Measurements from ENCODE around the gene LIME1. TPM values are rescaled to one million over a fixed set of nuclear protein-coding genes. Genes with fewer than 3 reads are reported as not detected.

The LIME1 gene
- polyA plus RNA-seq, 3 donors: 0.39 to 8.8 (median 0.62) TPM

GRCh38 chr20:63773571-63774241 lies 37.2 kb downstream of the LIME1 start:
- peaks cover 11 to 23% (median 12%) of the 10 kb centered on the region in 3 donors for H3K27me3 Mint-ChIP-seq (ENCODE audit: low read depth in 3 of 3)
- Histone ChIP-seq H3K9ac (ENCODE audit: insufficient read depth, low read length, poor library complexity, severe bottlenecking) (no peak overlapping the region), H3K27me3 (ENCODE audit: control insufficient read depth in 2 of 2, insufficient read depth in 2 of 2, low read length in 2 of 2) (no peaks in the 10 kb centered on the region), H3K36me3 (replicated peaks in 1 of 2; ENCODE audit: control insufficient read depth in 1 of 2, insufficient read depth in 2 of 2, low read length in 2 of 2) (no peaks in the 10 kb centered on the region), H4K20me1 (ENCODE audit: insufficient read depth, low read length) (peaks cover 3% of the 10 kb centered on the region), H2AFZ (ENCODE audit: insufficient read depth, low read depth, low read length, poor library complexity, severe bottlenecking) (no peak overlapping the region), H3K4me3 (replicated peaks in 1 of 3; ENCODE audit: low read depth in 2 of 3, low read length in 3 of 3) (no peak overlapping the region), H3K4me1 (ENCODE audit: control insufficient read depth in 1 of 2, insufficient read depth in 2 of 2, low read length in 2 of 2) (no peaks in the 10 kb centered on the region), H3K79me2 (ENCODE audit: insufficient read depth, low read length) (no peaks in the 10 kb centered on the region), H3K4me2 (replicated peaks; ENCODE audit: extremely low read depth, low read length, poor library complexity, severe bottlenecking) (no peak overlapping the region), H3K27ac (ENCODE audit: low read depth in 1 of 2, low read length in 2 of 2) (no peak overlapping the region), H3K9me3 (replicated peaks in 1 of 2; ENCODE audit: control insufficient read depth in 1 of 2, insufficient read depth in 1 of 2, low read length in 2 of 2) (no peaks in the 10 kb centered on the region)
- H3K4me1 Mint-ChIP-seq: peaks cover 5% of the 10 kb centered on the region
- no peak for DNase-seq
- no peak for TF ChIP-seq CTCF (IDR thresholded peaks at IDR 0.05)
- no peaks in the 10 kb centered on the region for H3K36me3 Mint-ChIP-seq
- intact Hi-C loops (cut with micrococcal nuclease): no loop called here
- no peak overlapping the region for H3K27ac Mint-ChIP-seq
- peaks cover 0 to 2% (median 0%) of the 10 kb centered on the region in 7 donors for H3K9me3 Mint-ChIP-seq
- no peak overlapping the region for H3K4me3 Mint-ChIP-seq
- 93% methylated on average over 23 of the region's 33 CpGs for WGBS (ENCODE audit: insufficient coverage)

- H3K4me1 Mint-ChIP-seq: peaks cover 5% of the 10 kb centered on the region
- Histone ChIP-seq H3K79me2 (ENCODE audit: insufficient read depth, low read length) (no peaks in the 10 kb centered on the region), H3K27ac (ENCODE audit: low read depth in 1 of 2, low read length in 2 of 2) (no peak overlapping the region), H4K20me1 (ENCODE audit: insufficient read depth, low read length) (peaks cover 3% of the 10 kb centered on the region), H3K9me3 (replicated peaks in 1 of 2; ENCODE audit: control insufficient read depth in 1 of 2, insufficient read depth in 1 of 2, low read length in 2 of 2) (no peaks in the 10 kb centered on the region), H3K4me1 (ENCODE audit: control insufficient read depth in 1 of 2, insufficient read depth in 2 of 2, low read length in 2 of 2) (no peaks in the 10 kb centered on the region), H3K4me3 (replicated peaks in 1 of 3; ENCODE audit: low read depth in 2 of 3, low read length in 3 of 3) (no peak overlapping the region), H3K27me3 (ENCODE audit: control insufficient read depth in 2 of 2, insufficient read depth in 2 of 2, low read length in 2 of 2) (no peaks in the 10 kb centered on the region), H3K9ac (ENCODE audit: insufficient read depth, low read length, poor library complexity, severe bottlenecking) (no peak overlapping the region), H2AFZ (ENCODE audit: insufficient read depth, low read depth, low read length, poor library complexity, severe bottlenecking) (no peak overlapping the region), H3K4me2 (replicated peaks; ENCODE audit: extremely low read depth, low read length, poor library complexity, severe bottlenecking) (no peak overlapping the region), H3K36me3 (replicated peaks in 1 of 2; ENCODE audit: control insufficient read depth in 1 of 2, insufficient read depth in 2 of 2, low read length in 2 of 2) (no peaks in the 10 kb centered on the region)
- no peak for DNase-seq
- no peaks in the 10 kb centered on the region for H3K36me3 Mint-ChIP-seq
- peaks cover 0 to 2% (median 0%) of the 10 kb centered on the region in 7 donors for H3K9me3 Mint-ChIP-seq
- H3K4me3 Mint-ChIP-seq: peak overlapping the region in 1 of 2 donors; percentile 61
- WGBS (ENCODE audit: insufficient coverage): 89% methylated on average over 6 of the region's 15 CpGs
- intact Hi-C loops (cut with micrococcal nuclease): no loop called here
- TF ChIP-seq CTCF (IDR thresholded peaks at IDR 0.05): no peak
- peaks cover 11 to 23% (median 12%) of the 10 kb centered on the region in 3 donors for H3K27me3 Mint-ChIP-seq (ENCODE audit: low read depth in 3 of 3)
- H3K27ac Mint-ChIP-seq: peak overlapping the region in 1 of 7 donors; percentile 64
Observed at GRCh38 chr20:63774306-63774705, 37.8 kb downstream of the LIME1 start.
